Measurements from ENCODE around the gene ZACN.

The ZACN gene

DNA sequence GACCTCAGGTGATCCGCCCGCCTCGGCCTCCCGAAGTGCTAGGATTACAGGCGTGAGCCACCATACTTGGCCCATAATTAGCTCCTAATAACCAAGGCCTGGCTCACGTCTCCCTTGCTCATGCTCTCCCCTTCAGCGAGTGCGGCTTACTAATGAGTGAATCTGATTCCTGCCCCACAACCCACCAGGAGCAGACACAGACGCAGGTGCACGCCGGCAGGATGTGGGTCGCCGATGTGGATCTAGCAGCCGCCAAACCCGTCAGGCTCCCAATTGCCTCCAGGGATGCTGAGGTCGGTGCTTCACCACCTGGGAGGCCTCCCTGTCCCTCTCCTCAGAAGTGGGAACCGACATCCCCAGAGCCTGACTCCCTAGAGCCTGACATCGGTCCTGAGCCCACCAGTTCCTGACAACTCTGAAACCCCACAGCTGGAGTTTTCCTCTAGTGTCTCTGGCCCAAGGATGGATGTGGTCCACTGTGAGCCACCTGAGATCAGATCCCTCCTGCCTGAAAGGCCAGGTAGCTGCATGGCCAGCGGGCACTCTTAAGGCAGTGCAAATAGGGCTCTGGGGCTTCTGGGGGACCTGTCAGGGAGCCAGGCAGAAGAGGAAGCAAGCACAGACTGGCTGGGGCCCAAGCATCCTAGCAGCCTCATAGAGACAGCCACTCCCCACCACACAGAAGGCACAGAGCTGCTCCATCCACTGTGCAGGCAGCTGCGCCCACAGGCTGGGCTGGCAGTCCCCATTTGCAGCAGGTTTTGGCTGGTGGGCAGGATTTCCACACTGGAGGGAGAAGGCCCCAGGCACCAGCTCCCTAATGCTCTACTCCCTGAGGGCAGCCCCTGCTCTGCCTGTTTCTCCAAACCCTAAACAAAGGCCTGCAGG is 13.8 kb downstream of the ZACN start:
- no peak for DNase-seq (ENCODE audit: extremely low spot score, insufficient read length, low read depth)
- FAIRE-seq: no peak

DNA sequence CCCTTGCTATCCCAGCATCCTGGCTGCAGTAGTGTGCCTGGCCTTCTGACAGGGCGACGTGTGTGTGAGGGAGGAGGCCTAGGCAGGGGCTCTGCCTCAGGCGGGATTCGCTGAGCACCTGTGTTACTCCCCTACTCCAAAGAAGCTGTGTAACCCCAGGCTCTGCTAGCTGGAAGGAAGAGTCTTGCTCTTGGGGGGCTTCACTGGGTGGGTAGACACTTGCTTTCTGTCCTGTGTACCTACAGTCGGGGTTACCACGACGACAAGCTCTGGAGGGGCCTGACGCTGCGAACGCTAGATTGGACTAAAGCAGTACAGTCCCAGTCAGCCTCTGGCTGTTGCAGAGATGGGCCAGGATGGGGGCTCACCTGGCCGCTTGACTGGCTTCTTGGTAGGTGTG is 15.1 kb downstream of the ZACN start:
- FAIRE-seq (no peak), DNase-seq (ENCODE audit: extremely low spot score, insufficient read length, low read depth) (no peak)

DNA sequence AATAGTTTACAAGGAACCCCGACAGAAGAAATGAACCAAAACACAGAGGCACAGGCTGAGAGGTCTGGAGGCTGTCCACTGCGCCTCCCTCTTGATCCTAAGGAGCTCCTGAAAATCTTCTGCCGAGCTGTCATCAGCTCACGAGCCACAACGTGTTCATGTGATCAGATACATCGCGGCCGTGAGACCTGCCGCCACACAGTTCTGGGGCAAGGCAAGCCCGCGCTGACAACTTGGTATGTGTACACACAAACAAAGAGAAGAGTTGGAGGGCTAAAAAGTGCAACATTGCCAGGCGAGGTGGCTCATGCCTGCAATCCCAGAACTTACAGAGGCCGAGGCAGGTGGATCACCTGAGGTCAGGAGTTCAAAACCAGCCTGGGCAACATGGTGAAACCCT is 17.0 kb downstream of the ZACN start:
- FAIRE-seq: no peak
- no peak for DNase-seq (ENCODE audit: extremely low spot score, insufficient read length, low read depth)

DNA sequence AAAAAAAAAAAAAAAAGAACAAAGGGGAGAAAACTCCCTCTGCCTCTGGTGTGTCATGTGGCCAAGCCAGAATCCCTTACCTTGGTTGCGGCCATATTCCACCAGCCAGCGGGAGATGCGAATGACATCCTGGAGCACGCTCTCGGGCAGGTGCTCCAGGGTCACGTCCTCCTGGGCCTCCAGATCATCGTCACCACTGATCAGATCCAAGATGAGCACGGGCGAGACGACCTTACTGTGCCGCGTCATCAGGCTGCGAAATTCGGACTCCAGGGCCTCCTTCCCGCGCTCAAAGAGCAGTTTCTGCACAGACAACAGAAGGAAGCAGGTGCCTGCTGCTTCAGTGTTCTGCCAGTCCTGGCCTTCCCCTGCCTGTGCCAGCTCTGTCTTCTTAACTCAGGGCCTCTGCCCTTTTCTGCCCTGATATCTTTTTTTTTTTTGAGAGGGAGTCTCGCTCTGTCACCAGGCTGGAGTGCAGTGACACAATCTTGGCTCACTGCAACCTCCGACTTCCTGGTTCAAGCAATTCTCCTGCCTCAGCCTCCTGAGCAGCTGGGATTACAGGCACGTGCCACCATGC is 18.8 kb downstream of the ZACN start:
- no peak for DNase-seq (ENCODE audit: extremely low spot score, insufficient read length, low read depth)
- FAIRE-seq: no peak

DNA sequence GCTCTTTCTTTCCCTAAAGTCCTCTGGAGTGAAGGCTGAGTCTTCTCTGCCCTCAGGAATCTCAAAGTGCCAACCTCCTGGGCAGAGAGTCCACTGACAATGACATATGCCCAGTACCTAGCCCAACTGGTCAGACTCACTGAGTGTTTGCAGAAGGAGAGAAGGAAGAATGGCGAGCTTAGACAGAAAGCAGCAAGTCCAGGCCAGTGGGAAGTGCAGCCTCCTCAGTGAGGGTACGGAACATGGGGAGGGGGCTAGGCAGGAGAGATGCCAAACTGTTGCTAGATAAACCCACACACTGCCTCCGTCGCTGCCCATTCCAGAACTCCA is 23.9 kb downstream of the ZACN start:
- DNase-seq (ENCODE audit: extremely low spot score, insufficient read length, low read depth): no peak
- FAIRE-seq: no peak

DNA sequence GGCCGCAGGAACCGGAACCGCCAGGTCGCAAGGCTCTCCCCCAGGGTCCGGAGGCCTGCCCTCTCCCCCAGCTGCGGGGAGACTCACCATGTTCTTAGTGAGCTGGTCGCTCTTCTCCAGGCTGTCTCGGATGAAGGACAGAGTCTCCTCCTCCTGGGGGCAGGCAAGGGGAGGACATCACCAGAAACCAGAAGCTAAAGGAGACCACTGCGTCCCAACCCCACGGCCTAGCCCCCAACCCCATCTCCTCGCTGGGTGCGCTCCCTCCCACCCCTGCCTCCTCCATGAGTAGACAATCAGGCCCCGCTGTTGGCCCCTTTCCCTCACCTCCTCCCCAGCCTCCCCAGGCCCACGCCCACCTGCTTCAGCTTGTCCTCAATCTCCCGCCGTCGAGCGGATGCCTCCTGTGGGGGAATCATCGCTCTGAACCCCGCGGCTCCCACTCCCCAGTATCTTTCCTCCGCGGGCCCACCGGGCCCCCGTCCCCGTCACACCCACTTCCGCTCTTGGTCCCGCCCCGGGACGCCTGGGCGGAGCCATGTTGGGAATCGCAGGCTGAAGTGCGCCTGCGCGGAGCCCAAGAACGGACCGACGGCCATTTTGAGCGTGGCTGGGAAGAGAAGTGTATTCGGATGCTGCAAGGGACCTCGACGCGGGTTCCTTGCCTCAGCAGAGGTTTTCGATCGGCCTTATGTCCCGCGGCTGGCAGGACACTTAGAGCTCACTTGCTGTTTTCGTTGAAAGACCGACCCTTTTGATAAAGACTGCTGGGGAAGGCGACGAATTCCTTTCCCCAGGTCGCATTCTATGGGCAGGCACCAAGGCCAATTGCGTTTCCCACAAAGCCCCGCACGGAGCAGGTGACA is 24.5 kb downstream of the ZACN start, which contains the start of gene EXOC7:
Gene EXOC7, minus strand, starts transcription at position 514 of the 866 bp plus-strand sequence. Its CDS starts 95 bp downstream, at position 419.
- DNase-seq (ENCODE audit: extremely low spot score, insufficient read length, low read depth) (peak; percentile 99), FAIRE-seq (peak; percentile 89)

DNA sequence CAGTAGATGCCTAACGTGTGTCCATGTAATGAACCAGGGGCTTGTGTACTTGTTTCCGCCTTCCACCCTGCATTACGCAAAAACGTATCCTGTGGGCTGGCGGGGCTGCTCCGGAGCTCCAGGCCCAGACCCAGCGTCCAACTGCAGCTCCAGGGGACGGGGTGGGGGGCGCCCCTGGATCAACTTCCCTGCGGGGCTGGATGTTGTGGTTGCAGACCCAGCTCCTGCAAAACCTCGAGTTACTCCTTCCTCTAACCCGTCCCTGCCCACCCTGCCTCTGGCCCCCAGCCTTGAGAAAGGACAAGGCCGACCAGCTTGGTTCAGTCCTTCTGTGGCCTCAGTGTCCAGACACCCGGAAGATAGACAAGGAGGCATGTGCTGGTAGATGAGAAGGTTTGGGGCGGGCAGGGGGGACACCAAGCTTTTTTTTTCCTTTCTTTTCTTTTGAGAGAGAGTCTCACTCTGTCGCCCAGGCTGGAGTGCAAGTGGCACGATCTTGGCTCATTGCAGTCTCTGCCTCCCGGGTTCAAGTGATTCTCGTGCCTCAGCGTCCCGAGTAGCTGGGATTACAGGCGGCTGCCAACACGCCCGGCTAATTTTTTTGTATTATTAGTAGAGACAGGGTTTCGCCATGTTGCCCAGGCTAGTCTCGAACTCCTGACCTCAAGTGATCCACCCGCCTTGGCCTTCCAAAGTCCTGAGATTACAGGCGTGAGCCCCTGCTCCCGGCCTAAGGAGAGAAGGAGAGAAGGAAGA is 25.3 kb downstream of the ZACN start:
- no peak for DNase-seq (ENCODE audit: extremely low spot score, insufficient read length, low read depth)
- FAIRE-seq: no peak

DNA sequence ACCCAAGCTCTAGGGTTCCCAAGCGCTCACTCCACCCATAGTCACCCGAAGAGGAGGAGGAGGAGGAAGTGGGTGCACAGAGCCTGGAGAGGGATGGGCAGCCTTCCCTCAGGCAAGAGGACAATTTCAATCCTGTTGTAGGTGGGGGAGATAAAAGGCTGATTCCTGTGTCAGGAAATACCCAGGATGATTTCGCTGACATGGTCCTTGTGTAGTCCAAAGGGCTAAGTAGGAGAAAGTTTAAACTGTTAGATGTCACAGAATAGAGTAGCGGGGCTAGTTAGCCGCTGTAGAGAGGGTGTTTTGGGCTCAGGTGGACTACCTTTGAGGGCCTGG is 25.9 kb downstream of the ZACN start:
- DNase-seq (ENCODE audit: extremely low spot score, insufficient read length, low read depth): no peak
- FAIRE-seq: no peak

DNA sequence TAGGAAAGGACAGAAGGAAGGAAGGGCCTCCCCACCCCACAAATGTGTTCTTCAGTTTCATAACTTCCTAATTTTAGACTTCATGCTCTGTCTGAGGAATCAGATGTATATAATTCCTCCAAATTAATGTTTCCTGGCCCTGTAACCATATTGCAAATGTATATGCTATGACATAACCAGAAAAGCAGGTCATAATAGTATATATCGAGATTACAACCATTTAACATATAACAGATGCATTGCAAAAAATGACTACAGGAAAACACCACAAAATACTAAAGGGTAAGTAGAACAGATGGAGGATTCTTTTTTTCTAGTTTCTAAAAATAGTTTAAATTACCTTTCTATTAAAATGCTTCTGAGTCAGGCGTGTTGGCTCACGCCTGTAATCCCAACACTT is 27.7 kb downstream of the ZACN start:
- DNase-seq (ENCODE audit: extremely low spot score, insufficient read length, low read depth): no peak
- no peak for FAIRE-seq

DNA sequence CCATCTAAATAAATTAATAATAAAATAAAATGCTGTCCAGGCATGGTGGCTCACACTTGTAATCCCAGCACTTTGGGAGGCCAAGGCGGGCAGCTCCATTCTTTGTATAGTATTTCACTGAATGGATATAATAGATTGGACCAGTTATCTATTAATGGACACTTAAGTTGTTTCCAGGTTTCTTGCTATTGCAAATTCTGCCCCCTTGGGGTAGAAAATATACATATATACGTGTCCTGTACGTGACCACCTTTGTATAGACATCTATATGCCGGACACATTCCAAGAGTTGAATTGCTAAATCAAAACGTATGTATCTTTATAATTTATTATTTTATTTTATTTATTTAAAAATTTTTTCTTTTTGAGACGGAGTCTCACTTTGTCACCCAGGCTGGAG is 28.5 kb downstream of the ZACN start:
- FAIRE-seq (no peak), DNase-seq (ENCODE audit: extremely low spot score, insufficient read length, low read depth) (no peak)

DNA sequence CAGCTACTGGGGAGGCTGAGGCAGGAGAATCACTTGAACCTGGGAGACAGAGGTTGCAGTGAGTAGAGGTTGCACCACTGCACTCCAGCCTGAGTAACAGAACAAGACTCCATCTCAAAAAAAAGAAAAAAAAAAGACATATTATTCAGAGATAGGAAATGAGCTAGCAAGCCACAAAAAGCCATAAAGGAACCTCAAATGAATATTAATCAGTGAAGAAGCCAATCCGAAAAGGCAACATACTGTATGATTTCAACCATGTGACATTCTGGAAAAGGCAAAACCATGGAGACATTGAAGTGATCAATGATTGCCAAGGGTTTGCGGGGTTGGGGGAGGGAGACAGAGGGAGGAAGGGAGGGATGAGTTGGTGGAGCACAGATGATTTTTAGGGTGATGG is 33.0 kb downstream of the ZACN start:
- DNase-seq (ENCODE audit: extremely low spot score, insufficient read length, low read depth): no peak
- FAIRE-seq: no peak

DNA sequence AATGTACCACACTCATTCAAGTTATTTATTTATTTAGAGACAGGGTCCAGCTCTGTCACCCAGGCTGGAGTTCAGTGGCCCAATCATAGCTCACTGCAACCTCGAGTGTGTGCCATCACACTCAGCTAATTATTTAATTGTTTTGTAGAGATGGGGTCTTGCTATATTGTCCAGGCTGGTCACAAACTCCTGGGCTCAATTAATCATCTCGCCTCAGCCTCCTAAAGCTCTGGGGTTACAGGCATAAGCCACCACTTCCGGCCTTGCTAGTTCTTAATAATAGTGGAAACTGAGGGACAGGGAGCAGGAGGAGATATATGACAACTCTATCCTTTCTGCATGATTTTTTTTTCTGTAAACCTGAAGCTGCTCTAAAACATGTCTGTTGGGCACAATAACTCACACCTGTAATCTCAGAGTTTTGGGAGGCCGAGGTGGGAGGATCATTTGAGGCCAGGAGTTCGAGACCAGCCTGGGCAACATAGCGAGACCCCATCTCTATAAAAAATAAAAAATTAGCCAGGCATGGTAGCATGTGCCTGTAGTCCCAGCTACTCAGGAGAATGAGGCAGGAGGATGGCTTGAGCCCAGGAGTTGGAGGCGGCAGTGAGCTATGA is 36.3 kb downstream of the ZACN start:
- no peak for DNase-seq (ENCODE audit: extremely low spot score, insufficient read length, low read depth)
- FAIRE-seq: no peak

DNA sequence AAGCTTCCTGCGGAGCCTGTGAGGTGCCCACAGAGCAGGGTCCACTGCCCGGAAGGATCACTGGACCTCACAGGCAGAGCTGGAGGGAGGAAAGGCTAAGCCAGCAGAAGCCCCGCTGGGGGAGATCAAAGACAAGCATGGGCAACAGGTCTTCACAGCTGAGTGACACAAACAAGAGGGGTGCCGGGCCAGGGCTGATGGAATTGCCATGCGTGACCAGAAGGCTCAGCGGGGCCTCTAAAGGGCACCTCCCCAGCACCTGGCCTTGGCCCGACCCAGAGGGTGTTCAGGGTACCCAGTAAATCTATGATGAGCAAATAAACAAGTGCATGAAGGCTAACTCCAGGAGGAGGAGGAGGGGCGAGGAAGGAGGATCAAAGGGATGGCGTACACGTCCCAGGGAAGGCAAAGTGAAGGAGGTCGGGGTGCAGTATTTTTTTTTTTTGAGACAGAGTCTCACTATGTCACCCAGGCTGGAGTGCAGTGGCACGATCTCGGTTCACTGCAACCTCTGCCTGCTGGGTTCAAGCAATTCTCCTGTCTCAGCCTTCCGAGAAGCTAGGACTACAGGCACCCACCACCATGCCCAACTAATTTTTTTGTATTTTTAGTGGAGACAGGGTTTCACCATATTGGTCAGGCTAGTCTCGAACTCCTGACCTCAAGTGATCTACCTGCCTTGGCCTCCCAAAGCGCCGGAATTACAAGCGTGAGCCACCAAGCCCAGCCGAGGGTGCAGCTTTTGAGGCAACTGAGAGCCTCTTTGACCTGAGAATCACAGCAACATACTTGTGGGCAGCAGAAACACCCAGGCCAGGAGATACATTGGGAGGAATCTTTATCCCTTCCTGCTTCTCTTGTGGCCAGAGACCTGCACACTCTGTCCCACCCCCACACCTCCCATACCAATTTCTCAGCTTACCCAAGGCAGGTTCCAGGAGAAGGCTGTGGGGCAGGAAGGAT is 40.7 kb downstream of the ZACN start:
- no peak for FAIRE-seq
- DNase-seq (ENCODE audit: extremely low spot score, insufficient read length, low read depth): no peak

DNA sequence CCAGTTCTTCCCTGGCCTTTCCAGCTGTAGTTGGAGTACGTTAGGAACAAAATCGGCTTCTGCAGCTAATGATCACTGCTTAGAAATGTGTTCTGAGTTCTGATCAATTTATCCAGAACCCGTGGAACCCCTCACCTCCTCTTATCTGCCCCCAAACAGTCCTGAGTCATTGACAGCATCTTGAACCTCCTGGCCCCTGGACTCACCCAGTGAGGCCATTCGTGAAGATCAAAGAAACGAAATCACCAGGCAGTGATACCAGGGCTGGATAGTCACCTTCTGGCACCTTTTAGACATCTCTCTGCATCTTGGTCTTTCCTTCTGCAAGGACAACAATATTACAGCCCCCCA is 41.7 kb downstream of the ZACN start:
- FAIRE-seq: no peak
- no peak for DNase-seq (ENCODE audit: extremely low spot score, insufficient read length, low read depth)

DNA sequence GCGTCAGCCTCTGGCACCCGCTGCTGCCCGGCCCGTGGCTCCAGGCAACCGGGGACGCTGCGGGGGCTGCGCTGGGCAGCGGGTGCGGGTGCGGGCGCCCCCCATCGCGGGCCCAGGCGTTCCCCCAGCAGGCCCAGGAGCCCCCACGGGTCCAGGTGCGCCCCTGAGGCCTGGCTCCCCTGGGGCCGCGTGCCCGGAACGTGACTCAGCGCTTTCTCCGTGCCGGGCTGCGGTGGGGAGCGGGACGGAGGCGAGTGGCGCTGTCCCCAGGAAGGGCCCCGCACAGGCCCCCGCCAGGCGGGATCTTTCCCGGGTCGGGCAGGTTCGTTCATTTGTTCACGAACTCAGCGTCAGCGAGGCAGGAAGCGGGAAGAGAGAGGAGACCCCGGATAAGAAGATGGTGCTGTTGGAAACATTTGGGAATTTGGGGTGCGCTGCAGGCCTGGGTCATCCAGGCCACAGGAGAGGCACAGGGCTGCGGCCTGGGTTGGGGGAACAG is 43.0 kb downstream of the ZACN start:
- DNase-seq (ENCODE audit: extremely low spot score, insufficient read length, low read depth): no peak

DNA sequence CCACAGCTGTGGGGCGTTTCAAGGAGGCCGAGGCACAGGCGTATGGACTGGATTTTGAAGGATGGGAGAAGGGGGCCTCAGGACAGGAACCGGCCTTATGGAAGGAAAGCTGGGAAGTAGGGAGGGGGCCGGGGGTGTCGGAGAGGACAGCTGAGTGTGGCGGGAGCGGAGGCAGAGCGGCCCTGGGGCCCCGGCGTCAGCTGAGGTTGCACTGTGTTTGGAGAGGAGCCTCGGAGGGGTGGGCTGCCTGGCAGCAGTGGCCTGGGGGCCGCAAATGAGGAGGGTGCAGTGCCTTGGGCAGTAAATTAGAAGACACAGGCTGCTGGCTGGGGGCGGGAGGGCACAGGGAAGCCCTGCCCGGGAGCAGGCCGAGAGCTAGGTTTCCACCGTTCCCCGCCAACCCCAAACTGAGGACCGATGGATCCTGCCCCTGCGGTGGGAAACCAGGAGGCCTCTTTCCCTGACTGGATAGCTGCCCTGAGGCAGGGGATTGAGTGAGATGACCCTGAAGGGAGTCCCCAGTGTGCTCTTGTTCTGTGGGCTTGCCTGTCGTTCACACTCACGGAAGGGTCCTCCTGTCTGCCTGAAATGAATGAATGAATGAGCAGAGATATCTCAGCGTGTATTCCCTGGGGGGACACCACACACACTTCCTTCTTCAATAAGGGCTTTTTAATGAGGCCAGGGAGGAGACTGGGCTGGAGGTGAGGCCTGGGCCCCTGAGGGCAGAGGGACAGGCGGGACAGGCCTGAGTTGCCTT is 43.6 kb downstream of the ZACN start:
- DNase-seq (ENCODE audit: extremely low spot score, insufficient read length, low read depth) (no peak), FAIRE-seq (no peak)

More for the DNA sequence above, 43.0 kb downstream of the ZACN start:
- no peak for FAIRE-seq

DNA sequence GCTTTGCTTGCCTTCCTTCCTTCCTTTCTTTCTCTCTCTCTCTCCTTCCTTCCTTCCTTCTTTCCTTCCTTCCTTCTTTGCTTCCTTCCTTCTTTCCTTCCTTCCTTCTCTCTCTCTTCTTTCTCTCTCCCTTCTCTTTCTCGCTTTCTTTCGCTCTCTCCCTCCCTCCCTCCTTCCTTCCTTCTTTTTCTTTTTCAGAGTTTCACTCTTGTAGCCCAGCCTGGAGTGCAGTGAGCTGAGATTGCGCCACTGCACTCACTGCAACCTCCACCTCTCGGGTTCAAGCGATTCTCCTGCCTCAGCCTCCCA is 44.2 kb downstream of the ZACN start:
- DNase-seq (ENCODE audit: extremely low spot score, insufficient read length, low read depth) (no peak), FAIRE-seq (no peak)

Measured in GM18507 (cell line).